ENCODE measurements around the gene CMTM5.

The CMTM5 gene

GRCh38 chr14:23411563-23412525, 35.0 kb downstream of the CMTM5 start:
- no peak for TF ChIP-seq CTCF (IDR thresholded peaks at IDR 0.05; ENCODE audit: poor library complexity, severe bottlenecking)
- ATAC-seq (ENCODE audit: low read depth), result no peak
- no peaks in the 10 kb centered on the region for H3K27me3 ChIP-seq (ENCODE audit: insufficient read depth, poor library complexity, severe bottlenecking)

GRCh38 chr14:23413681-23414080, 36.8 kb downstream of the CMTM5 start:
- Histone ChIP-seq H3K4me3 (ENCODE audit: severe bottlenecking) (no peak overlapping the region), H3K27ac (ENCODE audit: poor library complexity, severe bottlenecking) (no peak overlapping the region), H3K4me1 (ENCODE audit: insufficient read depth, poor library complexity, severe bottlenecking) (no peaks in the 10 kb centered on the region), H3K27me3 (ENCODE audit: insufficient read depth, poor library complexity, severe bottlenecking) (no peaks in the 10 kb centered on the region), H3K9me3 (ENCODE audit: severe bottlenecking) (no peaks in the 10 kb centered on the region), H3K36me3 (ENCODE audit: low read depth) (no peaks in the 10 kb centered on the region)
- ATAC-seq (ENCODE audit: low read depth) (no peak), DNase-seq (ENCODE audit: low spot score) (no peak)
- TF ChIP-seq CTCF (IDR thresholded peaks at IDR 0.05; ENCODE audit: poor library complexity, severe bottlenecking), result no peak

More at GRCh38 chr14:23411563-23412525, 35.0 kb downstream of the CMTM5 start:
- Histone ChIP-seq H3K9me3 (ENCODE audit: severe bottlenecking) (no peaks in the 10 kb centered on the region), H3K36me3 (ENCODE audit: low read depth) (no peaks in the 10 kb centered on the region), H3K4me3 (ENCODE audit: severe bottlenecking) (no peak overlapping the region), H3K27ac (ENCODE audit: poor library complexity, severe bottlenecking) (no peak overlapping the region), H3K4me1 (ENCODE audit: insufficient read depth, poor library complexity, severe bottlenecking) (no peaks in the 10 kb centered on the region)
- no peak for DNase-seq (ENCODE audit: low spot score)

GRCh38 chr14:23414254-23414653, 37.4 kb downstream of the CMTM5 start:
- ATAC-seq (ENCODE audit: low read depth) (no peak), DNase-seq (ENCODE audit: low spot score) (no peak)
- no peaks in the 10 kb centered on the region for H3K4me1 ChIP-seq (ENCODE audit: insufficient read depth, poor library complexity, severe bottlenecking)
- H3K27ac ChIP-seq (ENCODE audit: poor library complexity, severe bottlenecking), result no peak overlapping the region
- no peaks in the 10 kb centered on the region for H3K27me3 ChIP-seq (ENCODE audit: insufficient read depth, poor library complexity, severe bottlenecking)
- no peak for TF ChIP-seq CTCF (IDR thresholded peaks at IDR 0.05; ENCODE audit: poor library complexity, severe bottlenecking)
- H3K36me3 ChIP-seq (ENCODE audit: low read depth), result no peaks in the 10 kb centered on the region
- H3K4me3 ChIP-seq (ENCODE audit: severe bottlenecking), result no peak overlapping the region
- H3K9me3 ChIP-seq (ENCODE audit: severe bottlenecking), result no peaks in the 10 kb centered on the region

GRCh38 chr14:23414906-23415820, 38.3 kb downstream of the CMTM5 start:
- Histone ChIP-seq H3K9me3 (ENCODE audit: severe bottlenecking) (no peaks in the 10 kb centered on the region), H3K36me3 (ENCODE audit: low read depth) (no peaks in the 10 kb centered on the region), H3K4me1 (ENCODE audit: insufficient read depth, poor library complexity, severe bottlenecking) (no peaks in the 10 kb centered on the region), H3K27ac (ENCODE audit: poor library complexity, severe bottlenecking) (no peak overlapping the region), H3K27me3 (ENCODE audit: insufficient read depth, poor library complexity, severe bottlenecking) (no peaks in the 10 kb centered on the region), H3K4me3 (ENCODE audit: severe bottlenecking) (no peak overlapping the region)
- DNase-seq (ENCODE audit: low spot score) (no peak), ATAC-seq (ENCODE audit: low read depth) (no peak)
- TF ChIP-seq CTCF (IDR thresholded peaks at IDR 0.05; ENCODE audit: poor library complexity, severe bottlenecking), result no peak
